ENCODE data around the gene R3HDM2. TPM values are rescaled to one million over a fixed set of nuclear protein-coding genes. Genes with fewer than 3 reads are reported as not detected.

R3HDM2 gene
- total RNA-seq, 1 donor from 2014 or later: 32.9 TPM

Small RNAs within 50 kb of the gene (small RNA-seq; reads per million reads assigned to genes)
- not detected for gene RNU6-879P (ENCODE audit: low replicate concordance)

Other genes starting within 250 kb of the R3HDM2 start
- 6.6 TPM for gene NXPH4, start 214.2 kb downstream of the R3HDM2 start, total RNA-seq
- 48.8 TPM for gene SHMT2, start 201.3 kb downstream of the R3HDM2 start, total RNA-seq
- 20.2 TPM for gene STAC3, start 179.9 kb downstream of the R3HDM2 start, total RNA-seq
- gene INHBC, start 3.7 kb upstream of the R3HDM2 start, total RNA-seq: not detected
- 0.10 TPM for gene INHBE, start 24.3 kb upstream of the R3HDM2 start, total RNA-seq
- 7.2 TPM for gene GLI1, start 28.7 kb upstream of the R3HDM2 start, total RNA-seq
- gene ARHGAP9, start 48.8 kb upstream of the R3HDM2 start, total RNA-seq: 5.0 TPM
- 51.8 TPM for gene MARS1, start 57.0 kb upstream of the R3HDM2 start, total RNA-seq
- 38.4 TPM for gene DDIT3, start 89.5 kb upstream of the R3HDM2 start, total RNA-seq
- 13.0 TPM for gene MBD6, start 91.8 kb upstream of the R3HDM2 start, total RNA-seq
- gene DCTN2, start 116.1 kb upstream of the R3HDM2 start, total RNA-seq: 62.0 TPM
- gene KIF5A, start 119.0 kb upstream of the R3HDM2 start, total RNA-seq: 0.39 TPM
- gene PIP4K2C, start 160.1 kb upstream of the R3HDM2 start, total RNA-seq: 11.0 TPM
- gene DTX3, start 173.8 kb upstream of the R3HDM2 start, total RNA-seq: 16.6 TPM
- 32.5 TPM for gene ARHGEF25, start 180.4 kb upstream of the R3HDM2 start, total RNA-seq
- gene B4GALNT1, start 202.2 kb upstream of the R3HDM2 start, total RNA-seq: 1.7 TPM

All from skin of body (tissue), 2 donors.